Heart left ventricle (tissue), 13 donors: ENCODE data around the gene RRP8.

Source experiments
- POLR2A ChIP-seq, 2 donors: fragments of 450-650 bp; IDR thresholded peaks; one replicate each; pipeline ENCODE4 v1.6.1; 2017; ENCODE audit warnings: antibody characterized with exemption in 2 of 2, mild to moderate bottlenecking in 2 of 2, moderate library complexity in 2 of 2
- TF ChIP-seq, protein P1 (sequence below), 12 donors: fragments of 200-600 bp; sonication (generic) in 4 of 12; IDR thresholded peaks; one replicate each; pipeline versions ENCODE4 v1.5.0 to v1.8.0; 2018 to 2022; ENCODE audit warnings: antibody characterized with exemption in 12 of 12, mild to moderate bottlenecking in 5 of 12
- donor health status: ischemic (EF 13 %, LVEDD 7.1; RV severe dilation, severe dysfunction).
- donor health status: DM: no; HTN: yes; CAD: no.
- donor health status: DM: no; HTN: no; CAD: no.
- donor health status: ischemic (EF 25% LVEDD 6.9; RV normal size, moderate dysfunction).
- donor health status: ischemic (EF 25% LVEDD 5.7; RV mildly dilated, moderate dysfunction).
- donor health status: ischemic (EF 35%, LVEDD 5.7; RV mildly dilated, moderate dysfunction).
- donor health status: nonischemic (EF 11% LVEDD 7.7; RV severe dilation, severe dysfunction).
- donor health status: DM: yes; HTN: yes; CAD: no.
- donor health status: PGD.
- donor health status: ischemic (EF 29% LVEDD 5.4; RV normal size, mild dysfunction).
- donor health status: nonischemic (EF 23%, LVEDD 6.1; RV moderate dilation, normal function).

DNA sequence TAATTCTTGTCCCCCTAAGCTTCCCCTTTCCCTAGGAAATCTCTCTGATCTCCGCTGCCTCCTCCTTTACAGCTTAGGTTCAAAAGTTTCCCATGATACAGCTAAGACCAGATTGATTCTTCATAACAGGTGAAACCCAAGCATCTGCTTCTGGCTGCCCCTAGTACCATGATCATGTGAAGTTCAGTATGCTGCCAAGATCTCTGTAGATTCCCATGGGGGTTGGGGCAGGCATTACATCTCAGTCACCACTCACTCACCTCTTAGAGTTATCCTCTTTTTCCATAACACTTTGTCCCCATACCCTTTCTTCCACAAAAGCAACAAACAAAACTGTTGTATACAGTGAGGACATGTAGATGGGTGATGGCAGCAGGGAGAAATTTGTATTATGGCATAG, 44.0 kb downstream of the RRP8 start:
- TF ChIP-seq, protein P1, sequence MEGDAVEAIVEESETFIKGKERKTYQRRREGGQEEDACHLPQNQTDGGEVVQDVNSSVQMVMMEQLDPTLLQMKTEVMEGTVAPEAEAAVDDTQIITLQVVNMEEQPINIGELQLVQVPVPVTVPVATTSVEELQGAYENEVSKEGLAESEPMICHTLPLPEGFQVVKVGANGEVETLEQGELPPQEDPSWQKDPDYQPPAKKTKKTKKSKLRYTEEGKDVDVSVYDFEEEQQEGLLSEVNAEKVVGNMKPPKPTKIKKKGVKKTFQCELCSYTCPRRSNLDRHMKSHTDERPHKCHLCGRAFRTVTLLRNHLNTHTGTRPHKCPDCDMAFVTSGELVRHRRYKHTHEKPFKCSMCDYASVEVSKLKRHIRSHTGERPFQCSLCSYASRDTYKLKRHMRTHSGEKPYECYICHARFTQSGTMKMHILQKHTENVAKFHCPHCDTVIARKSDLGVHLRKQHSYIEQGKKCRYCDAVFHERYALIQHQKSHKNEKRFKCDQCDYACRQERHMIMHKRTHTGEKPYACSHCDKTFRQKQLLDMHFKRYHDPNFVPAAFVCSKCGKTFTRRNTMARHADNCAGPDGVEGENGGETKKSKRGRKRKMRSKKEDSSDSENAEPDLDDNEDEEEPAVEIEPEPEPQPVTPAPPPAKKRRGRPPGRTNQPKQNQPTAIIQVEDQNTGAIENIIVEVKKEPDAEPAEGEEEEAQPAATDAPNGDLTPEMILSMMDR (IDR thresholded peaks at IDR 0.05): no peak
- TF ChIP-seq POLR2A (IDR thresholded peaks at IDR 0.05): no peak
